Measurements from ENCODE around the gene AADACL4. TPM values are rescaled to one million over a fixed set of nuclear protein-coding genes. Genes with fewer than 3 reads are reported as not detected.

The AADACL4 gene
- total RNA-seq, 1 donor = 0.43 TPM

DNA sequence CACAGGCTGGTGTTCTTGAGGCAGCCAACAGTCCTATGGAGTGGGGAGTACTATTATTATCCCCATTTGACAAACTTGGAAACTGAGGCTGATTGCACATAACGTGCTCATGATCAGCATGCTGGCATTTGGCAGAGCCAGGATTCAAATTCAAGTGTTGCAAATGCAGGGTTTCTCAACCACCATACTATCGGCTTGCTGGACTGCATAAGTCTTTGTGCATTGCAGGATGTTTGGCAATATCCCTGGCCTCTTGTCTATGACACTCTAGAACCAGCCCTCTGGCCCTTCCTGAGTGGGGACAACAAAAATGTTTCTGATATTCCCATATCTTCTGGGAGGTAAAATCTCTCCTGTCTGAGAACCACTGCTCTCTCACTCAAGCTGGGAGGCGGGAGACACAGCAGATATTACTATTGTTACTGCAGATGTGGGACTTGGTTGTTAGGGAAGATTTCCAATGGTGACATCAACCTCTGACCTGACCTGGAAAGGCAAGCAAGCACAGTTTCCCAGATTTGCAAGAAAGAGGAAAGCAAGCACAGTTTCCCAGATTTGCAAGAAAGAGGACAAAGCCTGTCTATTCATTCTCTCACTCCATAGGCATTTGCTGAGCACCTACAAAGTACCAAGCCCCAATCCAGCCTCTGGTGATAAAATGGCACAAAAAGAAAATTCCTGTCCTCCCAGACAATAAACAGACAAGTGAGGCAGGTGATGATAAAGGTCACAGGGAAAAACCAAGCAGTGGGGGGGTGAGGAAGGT lies 71.0 kb downstream of the AADACL4 start:
- TF ChIP-seq, protein P1, sequence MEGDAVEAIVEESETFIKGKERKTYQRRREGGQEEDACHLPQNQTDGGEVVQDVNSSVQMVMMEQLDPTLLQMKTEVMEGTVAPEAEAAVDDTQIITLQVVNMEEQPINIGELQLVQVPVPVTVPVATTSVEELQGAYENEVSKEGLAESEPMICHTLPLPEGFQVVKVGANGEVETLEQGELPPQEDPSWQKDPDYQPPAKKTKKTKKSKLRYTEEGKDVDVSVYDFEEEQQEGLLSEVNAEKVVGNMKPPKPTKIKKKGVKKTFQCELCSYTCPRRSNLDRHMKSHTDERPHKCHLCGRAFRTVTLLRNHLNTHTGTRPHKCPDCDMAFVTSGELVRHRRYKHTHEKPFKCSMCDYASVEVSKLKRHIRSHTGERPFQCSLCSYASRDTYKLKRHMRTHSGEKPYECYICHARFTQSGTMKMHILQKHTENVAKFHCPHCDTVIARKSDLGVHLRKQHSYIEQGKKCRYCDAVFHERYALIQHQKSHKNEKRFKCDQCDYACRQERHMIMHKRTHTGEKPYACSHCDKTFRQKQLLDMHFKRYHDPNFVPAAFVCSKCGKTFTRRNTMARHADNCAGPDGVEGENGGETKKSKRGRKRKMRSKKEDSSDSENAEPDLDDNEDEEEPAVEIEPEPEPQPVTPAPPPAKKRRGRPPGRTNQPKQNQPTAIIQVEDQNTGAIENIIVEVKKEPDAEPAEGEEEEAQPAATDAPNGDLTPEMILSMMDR (IDR thresholded peaks at IDR 0.05; ENCODE audit: insufficient read depth, low read depth, low read length) = no peak
- no peak for DNase-seq (ENCODE audit: low read depth)
- no peak overlapping the region for H3K4me3 ChIP-seq (ENCODE audit: low read depth, low read length)

- no peak for DNase-seq (ENCODE audit: low read depth)
- TF ChIP-seq, protein P1 (IDR thresholded peaks at IDR 0.05; ENCODE audit: insufficient read depth, low read depth, low read length) = no peak
- H3K4me3 ChIP-seq (ENCODE audit: low read depth, low read length) = no peak within 1 kb of the TSS
Measured at GRCh38 chr1:12715896-12716437, 72.1 kb downstream of the AADACL4 start, which contains the start of gene AADACL3. Gene AADACL3, plus strand, starts transcription at chr1:12716110. Its CDS starts 67 bp downstream, at chr1:12716177.

Small RNA genes within 50 kb of the gene (small RNA-seq; reads per million reads assigned to genes)
- not detected for gene AC244670.1

Other genes with a start within 250 kb of the AADACL4 start
- 84.1 and 137 TPM in 2 replicates for gene DHRS3, start 25.9 kb upstream of the AADACL4 start, total RNA-seq
- not detected in 2 replicates for gene AADACL3, start 72.0 kb downstream of the AADACL4 start, total RNA-seq
- not detected in 2 replicates for gene CFAP107, start 102.1 kb downstream of the AADACL4 start, total RNA-seq
- gene PRAMEF12, start 129.7 kb downstream of the AADACL4 start, total RNA-seq = under 0.01 TPM in 1 of 2 replicates, not detected in the other
- gene PRAMEF1, start 147.3 kb downstream of the AADACL4 start, total RNA-seq = not detected in 2 replicates
- not detected in 2 replicates for gene PRAMEF11, start 187.3 kb downstream of the AADACL4 start, total RNA-seq
- not detected in 2 replicates for gene HNRNPCL1, start 204.6 kb downstream of the AADACL4 start, total RNA-seq
- gene PRAMEF2, start 213.0 kb downstream of the AADACL4 start, total RNA-seq = not detected in 2 replicates
- not detected in 2 replicates for gene PRAMEF4, start 242.1 kb downstream of the AADACL4 start, total RNA-seq